Measurements from ENCODE around the gene TREX2.

The TREX2 gene

GRCh38 chrX:153433781-153434285 lies 12.0 kb downstream of the TREX2 start:
- no peak for DNase-seq

- no peak for DNase-seq
Measured at GRCh38 chrX:153433161-153433680, 12.6 kb downstream of the TREX2 start.

- no peak for DNase-seq
Measured at GRCh38 chrX:153430796-153431195, 15.1 kb downstream of the TREX2 start.

- DNase-seq = no peak
Measured at GRCh38 chrX:153426204-153426603, 19.7 kb downstream of the TREX2 start.

GRCh38 chrX:153423652-153424051 lies 22.2 kb downstream of the TREX2 start:
- DNase-seq = no peak

- DNase-seq = no peak
Measured at GRCh38 chrX:153421856-153422255, 24.0 kb downstream of the TREX2 start.

GRCh38 chrX:153420851-153421599 lies 24.8 kb downstream of the TREX2 start:
- DNase-seq = no peak

- DNase-seq = no peak
Measured at GRCh38 chrX:153417637-153418036, 28.2 kb downstream of the TREX2 start.

- no peak for DNase-seq
Measured at GRCh38 chrX:153416781-153417450, 28.9 kb downstream of the TREX2 start.

- no peak for DNase-seq
Measured at GRCh38 chrX:153414856-153415510, 30.9 kb downstream of the TREX2 start.

- DNase-seq = no peak
Measured at GRCh38 chrX:153413731-153414130, 32.1 kb downstream of the TREX2 start.

- DNase-seq = no peak
Measured at GRCh38 chrX:153412746-153413720, 32.8 kb downstream of the TREX2 start.

- no peak for DNase-seq
Measured at GRCh38 chrX:153411988-153412574, 33.8 kb downstream of the TREX2 start.

GRCh38 chrX:153411255-153411987 lies 34.4 kb downstream of the TREX2 start, which contains the start of gene ZFP92:
Gene ZFP92 (plus strand): TSS chrX:153411472. CDS start chrX:153418323, 6,851 bp downstream.
- peak; percentile 40 for DNase-seq

GRCh38 chrX:153410888-153411254 lies 35.0 kb downstream of the TREX2 start:
- DNase-seq = no peak

GRCh38 chrX:153410373-153410772 lies 35.5 kb downstream of the TREX2 start:
- no peak for DNase-seq

- DNase-seq = no peak
Measured at GRCh38 chrX:153409414-153410101, 36.3 kb downstream of the TREX2 start.

- no peak for DNase-seq
Measured at GRCh38 chrX:153408871-153409351, 36.9 kb downstream of the TREX2 start.

- no peak for DNase-seq
Measured at GRCh38 chrX:153408221-153408721, 37.6 kb downstream of the TREX2 start.

GRCh38 chrX:153407736-153408135 lies 38.1 kb downstream of the TREX2 start:
- no peak for DNase-seq
